T-helper 9 cell (primary cell): ENCODE data around the gene PPP1R11.

Source experiments
- DNase-seq: peaks from one replicate; pipeline ENCODE4 v3.0.0-alpha.2; 2020

PPP1R11 gene

GRCh38 chr6:30062471-30063178 lies 4.4 kb upstream of the PPP1R11 start:
- no peak for DNase-seq

GRCh38 chr6:30063315-30063714 lies 3.7 kb upstream of the PPP1R11 start:
- no peak for DNase-seq

GRCh38 chr6:30066082-30066481 lies 916 bp upstream of the PPP1R11 start:
- DNase-seq: no peak

- DNase-seq: no peak
Observed at GRCh38 chr6:30067460-30068139, 602 bp downstream of the PPP1R11 start.

- no peak for DNase-seq
Observed at GRCh38 chr6:30071081-30071818, 4.3 kb downstream of the PPP1R11 start.

GRCh38 chr6:30071858-30072257 lies 4.9 kb downstream of the PPP1R11 start:
- DNase-seq: no peak

- DNase-seq: no peak
Observed at GRCh38 chr6:30073489-30074235, 6.7 kb downstream of the PPP1R11 start.

- DNase-seq: no peak
Observed at GRCh38 chr6:30074331-30075093, 7.5 kb downstream of the PPP1R11 start.

- no peak for DNase-seq
Observed at GRCh38 chr6:30075094-30075789, 8.2 kb downstream of the PPP1R11 start, which contains the start of gene RNF39. Gene RNF39, minus strand, starts transcription at chr6:30075769. Its CDS starts 184 bp downstream, at chr6:30075585.

GRCh38 chr6:30075790-30076732 lies 9.1 kb downstream of the PPP1R11 start:
- no peak for DNase-seq

- DNase-seq: no peak
Observed at GRCh38 chr6:30077218-30077617, 10.2 kb downstream of the PPP1R11 start.

GRCh38 chr6:30087876-30088275 lies 20.9 kb downstream of the PPP1R11 start:
- no peak for DNase-seq

GRCh38 chr6:30091577-30092381 lies 24.8 kb downstream of the PPP1R11 start:
- no peak for DNase-seq

GRCh38 chr6:30092852-30093543 lies 26.0 kb downstream of the PPP1R11 start:
- no peak for DNase-seq

GRCh38 chr6:30093951-30094661 lies 27.1 kb downstream of the PPP1R11 start:
- no peak for DNase-seq

GRCh38 chr6:30096829-30097228 lies 29.8 kb downstream of the PPP1R11 start:
- no peak for DNase-seq

GRCh38 chr6:30097902-30098768 lies 31.1 kb downstream of the PPP1R11 start:
- no peak for DNase-seq
